SJSA1 (cell line): ENCODE measurements around the gene TCF7L2. TPM values are rescaled to one million over a fixed set of nuclear protein-coding genes. Genes with fewer than 3 reads are reported as not detected.

Experiments
- DNase-seq, 2 experiments: peaks; one replicate each; pipeline ENCODE4 v3.0.0-alpha.2; 2015 to 2020; ENCODE audit warnings: low spot score in 2 of 2, low read depth in 1 of 2
- H3K27ac ChIP-seq: fragments of 250-450 bp; sonication (Bioruptor Pico); 2 replicates; pipeline ENCODE4 v1.5.1; 2020; ENCODE audit warnings: mild to moderate bottlenecking, moderate library complexity
- H3K27me3 ChIP-seq: fragments of 250-450 bp; sonication (Bioruptor Pico); replicated peaks from 2 replicates; pipeline ENCODE4 v1.5.1; 2020; ENCODE audit warnings: mild to moderate bottlenecking, moderate library complexity
- H3K36me3 ChIP-seq: fragments of 250-450 bp; sonication (Bioruptor Pico); 2 replicates; pipeline ENCODE4 v1.5.1; 2020; ENCODE audit warnings: mild to moderate bottlenecking
- H3K4me1 ChIP-seq: fragments of 250-450 bp; sonication (Bioruptor Pico); replicated peaks from 2 replicates; pipeline ENCODE4 v1.6.1; 2021; ENCODE audit warnings: mild to moderate bottlenecking
- H3K4me3 ChIP-seq: fragments of 250-450 bp; sonication (Bioruptor Pico); 2 replicates; pipeline ENCODE4 v1.5.1; 2020; ENCODE audit warnings: mild to moderate bottlenecking
- H3K9me3 ChIP-seq: fragments of 250-450 bp; sonication (Bioruptor Pico); replicated peaks from 2 replicates; pipeline ENCODE4 v1.5.1; 2020; ENCODE audit warnings: mild to moderate bottlenecking
- total RNA-seq: library from RNA; depleted of rRNA; stranded (reverse); fragments of >200 nt; shearing (Covaris generic); gene quantifications from 2 replicates; pipeline ENCODE4 v1.2.3, GENCODE V29; 2014

The TCF7L2 gene
- total RNA-seq, 1 experiment from 2014 or later: 4.4 TPM

DNA sequence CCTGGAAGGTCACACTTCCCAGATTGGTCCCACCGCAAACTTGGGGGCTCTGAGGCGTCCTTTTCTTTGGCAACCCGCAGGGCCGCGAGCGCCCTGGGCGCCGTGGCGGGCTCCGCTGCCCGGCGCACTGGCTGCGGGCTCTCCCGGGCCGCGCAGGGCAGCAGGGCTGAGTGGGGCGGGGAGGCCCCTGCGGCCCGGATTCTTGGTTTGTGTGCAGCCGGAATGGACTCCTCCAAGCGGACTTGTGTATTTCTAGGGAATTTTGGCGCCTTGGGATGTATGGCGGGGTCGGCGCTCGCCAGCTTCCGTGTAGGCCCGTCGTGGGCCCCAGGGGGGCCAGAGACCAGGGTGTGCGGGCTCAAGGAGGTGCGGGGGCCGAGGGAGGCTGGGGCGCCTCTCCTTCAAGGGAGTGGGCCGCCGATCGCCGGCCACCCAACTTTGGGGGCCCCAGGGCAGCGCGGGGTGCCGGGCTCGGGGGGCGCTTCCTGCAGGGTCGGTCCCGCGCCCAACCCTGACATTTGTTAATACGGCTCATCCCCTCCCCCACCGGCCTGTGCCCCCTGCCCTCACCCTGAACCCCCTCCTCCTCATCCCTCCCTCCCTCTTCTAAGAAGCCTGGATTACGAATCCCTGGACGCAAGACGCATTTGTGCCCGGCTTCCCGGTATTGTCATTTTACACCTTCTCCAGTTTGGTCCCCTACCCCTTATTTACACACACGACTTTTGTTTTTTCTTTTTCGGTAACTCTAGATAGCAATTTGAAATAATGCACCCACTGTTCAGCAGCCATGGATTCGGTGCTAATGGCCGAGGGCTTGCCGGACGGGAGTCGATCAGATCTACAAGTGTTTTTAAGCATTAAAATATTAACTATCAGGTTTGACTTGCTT lies 2.5 kb downstream of the TCF7L2 start:
- Histone ChIP-seq H3K36me3 (peaks cover 7% of the 10 kb centered on the region), H3K4me3 (peak overlapping the region; percentile 56), H3K27ac (peak overlapping the region; percentile 85), H3K27me3 (no peaks in the 10 kb centered on the region), H3K4me1 (peaks cover 42% of the 10 kb centered on the region), H3K9me3 (no peaks in the 10 kb centered on the region)
- DNase-seq: no peak

DNA sequence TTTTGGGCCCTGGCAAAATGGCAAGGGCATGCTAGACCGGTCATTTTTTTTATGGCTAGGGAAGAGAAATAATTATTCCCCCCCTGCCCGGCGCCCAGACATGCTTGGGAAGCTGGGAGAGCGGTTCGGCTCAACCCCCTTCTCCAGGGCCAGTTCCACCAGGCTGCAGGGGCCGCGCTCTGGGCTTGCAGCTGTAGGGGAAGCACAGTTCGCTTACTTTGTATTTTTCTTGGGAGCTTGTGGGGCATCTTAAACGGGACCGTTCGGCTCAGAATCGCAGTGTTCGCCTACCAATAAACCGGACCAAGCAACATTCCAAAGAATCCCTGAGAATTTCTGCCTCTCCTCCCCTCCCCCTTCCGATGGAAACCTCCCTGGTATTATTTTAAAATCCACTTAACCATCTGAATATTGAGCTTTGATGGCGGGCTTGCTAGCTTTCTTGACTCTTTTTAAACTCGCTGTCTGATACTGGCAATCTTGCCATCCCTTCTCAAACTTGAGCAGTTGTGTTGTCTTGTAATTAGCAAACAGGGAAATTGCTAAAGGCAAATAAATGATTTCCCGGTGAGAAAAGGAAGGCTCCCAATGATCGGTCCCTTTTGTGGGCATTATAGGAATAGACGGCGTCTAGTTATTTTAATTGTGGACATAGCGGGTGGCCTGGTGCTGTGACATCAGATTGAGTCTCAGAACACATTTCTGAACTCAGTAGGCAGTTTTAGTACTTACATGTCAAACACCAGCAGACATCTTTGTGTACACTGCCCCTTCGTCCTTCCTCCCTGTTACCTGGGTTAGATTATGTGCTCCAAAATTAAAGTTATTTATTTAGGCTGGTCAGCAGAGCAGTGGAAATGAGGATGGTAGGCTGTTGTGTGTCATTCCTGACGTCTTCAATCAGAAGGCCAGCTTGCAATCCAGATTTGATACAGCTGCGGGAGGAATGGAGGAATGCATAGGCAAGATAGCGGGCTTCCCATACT lies 3.4 kb downstream of the TCF7L2 start:
- Histone ChIP-seq H3K36me3 (peaks cover 7% of the 10 kb centered on the region), H3K27me3 (no peaks in the 10 kb centered on the region), H3K27ac (peak overlapping the region; percentile 85), H3K4me1 (peaks cover 49% of the 10 kb centered on the region), H3K9me3 (no peaks in the 10 kb centered on the region), H3K4me3 (peak overlapping the region; percentile 56)
- peak; percentile 55 to 83 for DNase-seq

DNA sequence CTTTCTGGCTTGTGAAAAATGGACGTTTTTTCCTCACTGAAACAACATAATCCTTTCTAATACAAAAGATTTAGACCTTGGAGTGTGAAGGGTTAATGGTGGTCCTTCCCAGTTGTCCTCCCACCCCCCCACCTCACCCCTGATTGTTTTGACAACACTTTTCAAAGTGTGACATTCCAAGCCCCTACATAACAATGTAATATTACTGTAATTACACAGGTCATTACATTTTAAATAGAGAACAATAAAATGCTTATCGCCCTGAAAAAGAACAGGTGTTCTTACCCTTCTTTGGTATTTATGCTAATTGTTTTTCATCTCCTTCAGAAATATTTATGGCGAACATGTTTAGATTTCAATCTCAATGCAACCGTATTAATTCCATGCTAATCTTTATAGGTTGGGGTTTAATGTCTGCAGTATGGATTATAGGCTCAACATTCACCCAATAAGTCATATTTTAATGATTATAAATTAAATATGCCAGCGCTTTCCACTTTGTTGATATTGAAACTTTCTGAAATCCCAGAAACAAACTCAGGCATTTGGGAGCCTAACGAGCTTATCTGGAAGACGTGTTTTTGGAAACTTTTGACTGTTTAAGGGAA lies 5.0 kb downstream of the TCF7L2 start:
- Histone ChIP-seq H3K9me3 (no peaks in the 10 kb centered on the region), H3K27ac (peak overlapping the region; percentile 85), H3K4me3 (peak overlapping the region; percentile 16), H3K27me3 (no peaks in the 10 kb centered on the region), H3K36me3 (peaks cover 7% of the 10 kb centered on the region), H3K4me1 (peaks cover 66% of the 10 kb centered on the region)
- DNase-seq: no peak

DNA sequence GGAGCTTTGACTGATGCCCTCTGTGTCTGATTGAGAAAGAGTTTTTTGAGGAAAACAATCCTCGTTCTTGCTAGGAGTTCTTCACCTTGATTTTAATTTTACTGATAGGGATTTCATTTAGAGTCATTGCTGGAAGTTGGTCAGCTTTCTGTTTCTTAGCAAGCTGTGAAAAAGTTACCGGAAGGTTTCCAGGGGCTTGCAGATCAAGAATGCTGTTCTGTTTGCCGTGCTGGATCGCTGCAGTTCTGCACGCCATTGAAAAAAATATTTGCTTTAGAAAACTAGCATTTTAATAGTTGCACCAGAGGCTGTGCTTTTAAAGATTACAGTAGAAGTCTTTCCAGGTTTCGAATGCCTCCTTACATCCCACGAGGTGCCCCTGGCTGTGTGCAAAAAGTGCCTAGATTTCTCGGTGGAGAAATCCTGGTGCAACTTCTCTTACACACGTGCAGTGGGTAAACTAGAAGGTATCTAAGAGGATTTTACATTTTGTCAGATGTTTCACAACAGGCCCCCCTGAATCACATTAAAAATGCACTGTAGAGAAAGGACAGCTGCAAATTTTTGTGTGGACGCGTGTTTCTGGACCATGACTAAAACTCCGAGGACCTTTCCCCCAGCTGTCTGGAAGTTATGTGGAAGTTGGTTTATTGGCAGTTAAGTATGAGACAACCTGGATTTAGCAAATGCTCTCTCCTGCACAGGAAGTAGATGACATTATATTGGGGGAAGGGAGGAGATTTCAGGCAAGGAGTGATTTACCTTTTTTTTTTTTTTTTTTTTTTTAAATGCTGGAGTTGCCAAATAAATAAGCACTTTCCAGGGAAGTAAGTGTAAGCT lies 5.8 kb downstream of the TCF7L2 start:
- Histone ChIP-seq H3K27ac (peak overlapping the region; percentile 85), H3K36me3 (peaks cover 7% of the 10 kb centered on the region), H3K4me1 (peaks cover 73% of the 10 kb centered on the region), H3K4me3 (peak overlapping the region; percentile 16), H3K27me3 (no peaks in the 10 kb centered on the region), H3K9me3 (no peaks in the 10 kb centered on the region)
- peak in 1 of 2 experiments; percentile 76 for DNase-seq

- Histone ChIP-seq H3K36me3 (peaks cover 7% of the 10 kb centered on the region), H3K9me3 (no peaks in the 10 kb centered on the region), H3K4me1 (peaks cover 77% of the 10 kb centered on the region), H3K27me3 (no peaks in the 10 kb centered on the region), H3K4me3 (no peak overlapping the region), H3K27ac (peak overlapping the region; percentile 85)
- peak in 1 of 2 experiments; percentile 76 for DNase-seq
These were observed 6.7 kb downstream of the TCF7L2 start for GRCh38 chr10:112956631-112957350.

DNA sequence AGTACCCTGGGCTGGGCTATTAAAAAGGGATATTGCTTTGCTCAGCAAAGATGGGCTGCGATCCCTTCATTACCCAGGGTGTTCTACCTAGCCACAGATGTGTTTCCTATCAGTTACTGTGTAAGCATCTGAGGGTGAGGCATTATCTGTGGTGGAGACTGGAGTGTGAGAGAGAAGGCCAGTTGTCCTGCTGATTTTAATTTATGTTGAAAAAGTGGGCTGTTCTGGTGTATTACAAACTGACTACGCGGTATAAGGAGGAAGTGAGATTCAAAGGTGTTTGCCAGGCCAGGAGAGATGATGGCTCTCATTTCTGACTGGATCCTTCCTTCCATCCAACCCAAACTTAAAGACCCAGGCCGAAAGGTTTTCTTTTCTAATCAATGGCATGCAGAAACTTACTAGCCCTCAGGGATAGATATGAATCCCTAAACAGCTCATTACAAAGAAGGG lies 7.6 kb downstream of the TCF7L2 start:
- H3K9me3 ChIP-seq: no peaks in the 10 kb centered on the region
- no peak for DNase-seq
- H3K4me3 ChIP-seq: no peak overlapping the region
- H3K27ac ChIP-seq: peak overlapping the region; percentile 85
- H3K27me3 ChIP-seq: no peaks in the 10 kb centered on the region
- H3K4me1 ChIP-seq: peaks cover 84% of the 10 kb centered on the region
- no peaks in the 10 kb centered on the region; the same call in 1 of the 2 replicates for H3K36me3 ChIP-seq

DNA sequence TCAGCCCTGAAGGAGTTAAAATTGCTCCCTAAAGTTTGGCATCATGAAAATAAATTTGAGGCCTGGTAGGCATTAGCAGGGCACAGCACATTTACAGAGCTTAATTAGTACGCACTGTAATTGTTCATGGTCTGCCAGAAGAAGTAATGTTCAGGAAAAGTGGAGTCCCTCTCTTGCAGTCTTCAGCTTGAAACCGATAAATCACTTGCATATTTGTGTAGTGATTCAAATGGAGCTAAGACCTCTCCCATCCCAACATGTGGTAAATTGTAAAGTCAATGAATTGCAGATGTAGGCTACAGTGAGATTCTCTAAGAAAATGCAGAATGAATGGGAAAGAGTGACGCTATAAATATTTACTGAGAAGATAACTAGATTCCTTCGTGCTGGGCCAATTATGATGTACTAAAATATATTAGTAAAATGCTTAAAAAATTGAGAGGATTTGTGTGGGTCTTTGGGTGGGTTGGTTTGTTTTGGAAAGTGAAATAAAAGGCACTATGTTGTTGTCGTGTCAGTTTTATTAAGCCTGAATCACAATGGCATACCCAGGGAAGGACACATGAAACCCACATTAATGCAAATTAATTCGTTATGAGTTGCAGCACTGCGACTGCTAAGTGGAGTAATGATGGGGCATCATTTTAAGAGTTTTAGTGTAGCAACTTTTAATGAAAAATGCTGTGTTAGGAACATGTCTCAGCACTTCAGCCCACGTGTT lies 8.4 kb downstream of the TCF7L2 start:
- peak overlapping the region; percentile 85 for H3K27ac ChIP-seq
- DNase-seq: peak in 1 of 2 experiments; percentile 92
- H3K9me3 ChIP-seq: no peaks in the 10 kb centered on the region
- peaks cover 89% of the 10 kb centered on the region for H3K4me1 ChIP-seq
- H3K27me3 ChIP-seq: no peaks in the 10 kb centered on the region
- H3K4me3 ChIP-seq: no peak overlapping the region
- no peaks in the 10 kb centered on the region for H3K36me3 ChIP-seq

GRCh38 chr10:112959207-112959838 lies 9.3 kb downstream of the TCF7L2 start:
- H3K9me3 ChIP-seq: no peaks in the 10 kb centered on the region

GRCh38 chr10:112960151-112960681 lies 10.2 kb downstream of the TCF7L2 start:
- Histone ChIP-seq H3K9me3 (no peaks in the 10 kb centered on the region), H3K36me3 (peaks cover 3% of the 10 kb centered on the region; the same call in 1 of the 2 replicates), H3K4me1 (peaks cover 89% of the 10 kb centered on the region), H3K27me3 (no peaks in the 10 kb centered on the region), H3K27ac (peak overlapping the region; percentile 85), H3K4me3 (no peak overlapping the region)
- peak in 1 of 2 experiments; percentile 78 for DNase-seq

More at GRCh38 chr10:112959207-112959838, 9.3 kb downstream of the TCF7L2 start:
- H3K27ac ChIP-seq: peak overlapping the region; percentile 85
- no peak overlapping the region for H3K4me3 ChIP-seq
- DNase-seq: peak in 1 of 2 experiments; percentile 76
- peaks cover 89% of the 10 kb centered on the region for H3K4me1 ChIP-seq
- H3K36me3 ChIP-seq: peaks cover 2% of the 10 kb centered on the region; the same call in 1 of the 2 replicates
- H3K27me3 ChIP-seq: no peaks in the 10 kb centered on the region

DNA sequence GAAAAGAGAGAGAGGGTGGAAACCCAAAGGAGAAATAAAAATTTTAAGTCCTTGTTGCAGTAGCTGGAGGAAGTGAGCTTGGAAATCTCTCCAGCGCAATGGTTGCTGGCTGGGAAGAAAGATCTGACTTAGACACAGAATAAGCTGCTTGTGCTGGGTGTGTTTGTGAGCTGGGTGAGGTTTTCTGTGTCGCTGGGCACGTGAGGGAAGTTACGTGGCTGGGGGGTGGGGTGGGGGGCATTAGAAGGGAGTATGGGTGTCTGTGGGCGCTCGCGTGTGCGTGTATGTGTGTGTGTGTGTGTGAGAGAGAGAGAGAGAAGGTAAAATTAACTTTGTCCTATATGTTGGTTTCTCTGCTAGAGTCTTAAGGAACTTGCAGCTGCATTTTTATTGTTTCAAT lies 11.6 kb downstream of the TCF7L2 start:
- Histone ChIP-seq H3K9me3 (no peaks in the 10 kb centered on the region), H3K4me1 (peaks cover 88% of the 10 kb centered on the region), H3K4me3 (no peak overlapping the region), H3K27ac (no peak overlapping the region), H3K27me3 (no peaks in the 10 kb centered on the region), H3K36me3 (peaks cover 7% of the 10 kb centered on the region; the same call in 1 of the 2 replicates)
- DNase-seq: no peak

DNA sequence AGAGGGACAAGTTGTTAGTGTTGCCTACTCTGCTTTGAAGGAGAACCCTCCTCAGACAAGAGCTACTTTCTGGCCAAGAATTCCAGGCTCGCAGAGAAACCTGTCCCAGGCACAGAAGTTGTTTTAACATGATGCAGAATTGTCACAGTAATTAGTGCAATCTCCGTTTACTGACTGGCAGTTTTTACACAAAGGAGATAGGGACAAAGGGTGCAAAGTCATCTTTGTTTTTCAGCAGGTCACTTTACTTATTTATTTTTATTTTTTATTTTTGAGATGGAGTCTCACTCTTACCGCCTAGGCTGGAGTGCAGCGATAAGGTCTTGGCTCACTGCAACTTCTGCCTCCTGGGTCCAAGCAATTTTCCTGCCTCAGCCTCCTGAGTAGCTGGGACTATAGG lies 12.3 kb downstream of the TCF7L2 start:
- Histone ChIP-seq H3K4me1 (peaks cover 88% of the 10 kb centered on the region), H3K27ac (no peak overlapping the region), H3K36me3 (peaks cover 13% of the 10 kb centered on the region; the same call in 1 of the 2 replicates), H3K4me3 (no peak overlapping the region), H3K9me3 (no peaks in the 10 kb centered on the region), H3K27me3 (no peaks in the 10 kb centered on the region)
- no peak for DNase-seq
